ENCODE results near the gene C19orf81. TPM values are rescaled to one million over a fixed set of nuclear protein-coding genes. Genes with fewer than 3 reads are reported as not detected.

The C19orf81 gene
- total RNA-seq, 1 experiment from 2014 or later: 14.5 TPM

DNA sequence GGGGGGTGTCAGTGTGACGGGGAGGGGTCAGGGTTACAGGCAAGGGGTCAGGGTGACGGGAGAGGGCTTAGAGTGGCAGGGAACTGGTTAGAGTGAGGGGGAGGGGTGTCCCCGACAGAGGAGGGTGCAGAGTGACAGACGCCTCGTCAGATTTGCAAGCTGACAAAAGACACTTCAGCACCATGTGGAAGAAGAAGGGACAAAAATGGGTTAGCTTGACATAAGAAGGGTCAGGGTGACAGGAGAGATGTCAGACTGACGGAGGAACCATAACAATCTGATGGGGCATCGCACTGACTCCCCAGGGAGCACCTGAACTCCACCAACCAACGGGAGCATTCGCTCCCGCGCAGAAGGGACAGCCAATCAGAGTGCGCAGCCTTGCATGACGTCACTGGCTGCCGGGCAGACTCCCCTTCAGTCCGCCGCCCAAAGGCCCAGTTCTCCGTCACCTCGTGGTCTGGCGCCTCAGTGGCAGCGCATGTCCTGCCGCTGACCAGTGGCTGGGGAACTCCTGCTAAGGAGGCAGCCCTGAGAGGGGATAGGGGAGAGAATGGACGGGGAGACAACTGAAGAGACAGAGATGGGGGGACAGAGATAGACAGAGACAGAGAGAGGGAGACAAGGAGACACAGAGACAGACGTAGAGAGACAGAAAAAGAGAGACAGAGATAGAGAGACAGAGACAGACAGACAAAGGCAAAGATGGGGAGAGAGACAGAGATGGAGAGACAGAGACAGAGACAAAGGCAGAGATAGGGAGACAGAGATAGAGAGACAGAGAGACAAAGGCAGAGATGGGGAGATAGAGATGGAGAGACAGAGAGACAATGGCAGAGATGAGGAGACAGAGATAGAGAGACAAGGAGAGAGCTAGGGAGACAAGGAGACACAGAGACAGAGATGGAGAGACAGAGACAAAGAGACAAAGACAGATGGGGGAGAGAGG lies 30.2 kb downstream of the C19orf81 start:
- Histone ChIP-seq H3K27ac (ENCODE audit: low read depth, low read length) (no peak overlapping the region), H3K4me3 (replicated peaks in 1 of 2; ENCODE audit: low read depth in 1 of 2, low read length in 2 of 2) (no peak overlapping the region), H2AFZ (ENCODE audit: low read depth, low read length, poor library complexity, severe bottlenecking) (no peak overlapping the region), H3K9ac (ENCODE audit: low read length) (no peak overlapping the region), H3K79me2 (ENCODE audit: insufficient read depth, low read length) (no peaks in the 10 kb centered on the region), H3K36me3 (ENCODE audit: control insufficient read depth in 1 of 2, insufficient read depth in 2 of 2, low read length in 2 of 2) (no peaks in the 10 kb centered on the region), H3K9me2 (ENCODE audit: insufficient read depth) (no peaks in the 10 kb centered on the region), H3K9me3 (ENCODE audit: control insufficient read depth in 1 of 2, insufficient read depth in 1 of 2, low read depth in 1 of 2, low read length in 2 of 2) (no peaks in the 10 kb centered on the region), H3K4me2 (ENCODE audit: low read length) (0 out of 2 replicates have a peak overlapping the region, but pooled peaks have one; percentile 5), H3K27me3 (ENCODE audit: insufficient read depth, low read length) (no peaks in the 10 kb centered on the region), H3K4me1 (ENCODE audit: control insufficient read depth in 1 of 2, insufficient read depth in 2 of 2, low read length in 2 of 2) (peaks cover 0 to 4% of the 10 kb centered on the region in 2 experiments; a peak in 1 of 4 replicates), H4K20me1 (ENCODE audit: insufficient read depth) (no peaks in the 10 kb centered on the region)
- intact Hi-C loops (cut with micrococcal nuclease): no loop called here
- TF ChIP-seq ZFX (IDR thresholded peaks at IDR 0.05) (no peak), POLR2AphosphoS5 (IDR thresholded peaks at IDR 0.05; ENCODE audit: low read depth, low read length) (no peak), TCF7L2 (IDR thresholded peaks at IDR 0.05; ENCODE audit: borderline replicate concordance, extremely low read depth, insufficient read depth, insufficient read length) (no peak), POLR2A (IDR thresholded peaks at IDR 0.05; ENCODE audit: borderline replicate concordance, extremely low read depth, insufficient read depth, insufficient read length) (no peak), EZH2 (IDR thresholded peaks at IDR 0.05) (no peak), RAD21 (IDR thresholded peaks at IDR 0.05; ENCODE audit: low read depth) (no peak), CBX3 (IDR thresholded peaks at IDR 0.05; ENCODE audit: low read depth) (no peak), SP1 (IDR thresholded peaks at IDR 0.05; ENCODE audit: low read depth) (peak; percentile 92), CEBPB (IDR thresholded peaks at IDR 0.05; ENCODE audit: low read depth) (no peak), EZH2phosphoT487 (IDR thresholded peaks at IDR 0.05; ENCODE audit: borderline replicate concordance) (no peak), SIN3A (IDR thresholded peaks at IDR 0.05; ENCODE audit: low read depth) (no peak)
- TF ChIP-seq, protein P1, sequence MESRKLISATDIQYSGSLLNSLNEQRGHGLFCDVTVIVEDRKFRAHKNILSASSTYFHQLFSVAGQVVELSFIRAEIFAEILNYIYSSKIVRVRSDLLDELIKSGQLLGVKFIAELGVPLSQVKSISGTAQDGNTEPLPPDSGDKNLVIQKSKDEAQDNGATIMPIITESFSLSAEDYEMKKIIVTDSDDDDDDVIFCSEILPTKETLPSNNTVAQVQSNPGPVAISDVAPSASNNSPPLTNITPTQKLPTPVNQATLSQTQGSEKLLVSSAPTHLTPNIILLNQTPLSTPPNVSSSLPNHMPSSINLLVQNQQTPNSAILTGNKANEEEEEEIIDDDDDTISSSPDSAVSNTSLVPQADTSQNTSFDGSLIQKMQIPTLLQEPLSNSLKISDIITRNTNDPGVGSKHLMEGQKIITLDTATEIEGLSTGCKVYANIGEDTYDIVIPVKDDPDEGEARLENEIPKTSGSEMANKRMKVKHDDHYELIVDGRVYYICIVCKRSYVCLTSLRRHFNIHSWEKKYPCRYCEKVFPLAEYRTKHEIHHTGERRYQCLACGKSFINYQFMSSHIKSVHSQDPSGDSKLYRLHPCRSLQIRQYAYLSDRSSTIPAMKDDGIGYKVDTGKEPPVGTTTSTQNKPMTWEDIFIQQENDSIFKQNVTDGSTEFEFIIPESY (IDR thresholded peaks at IDR 0.05; ENCODE audit: extremely low read depth, insufficient replicate concordance, low read length): no peak
- TF ChIP-seq, protein P2, sequence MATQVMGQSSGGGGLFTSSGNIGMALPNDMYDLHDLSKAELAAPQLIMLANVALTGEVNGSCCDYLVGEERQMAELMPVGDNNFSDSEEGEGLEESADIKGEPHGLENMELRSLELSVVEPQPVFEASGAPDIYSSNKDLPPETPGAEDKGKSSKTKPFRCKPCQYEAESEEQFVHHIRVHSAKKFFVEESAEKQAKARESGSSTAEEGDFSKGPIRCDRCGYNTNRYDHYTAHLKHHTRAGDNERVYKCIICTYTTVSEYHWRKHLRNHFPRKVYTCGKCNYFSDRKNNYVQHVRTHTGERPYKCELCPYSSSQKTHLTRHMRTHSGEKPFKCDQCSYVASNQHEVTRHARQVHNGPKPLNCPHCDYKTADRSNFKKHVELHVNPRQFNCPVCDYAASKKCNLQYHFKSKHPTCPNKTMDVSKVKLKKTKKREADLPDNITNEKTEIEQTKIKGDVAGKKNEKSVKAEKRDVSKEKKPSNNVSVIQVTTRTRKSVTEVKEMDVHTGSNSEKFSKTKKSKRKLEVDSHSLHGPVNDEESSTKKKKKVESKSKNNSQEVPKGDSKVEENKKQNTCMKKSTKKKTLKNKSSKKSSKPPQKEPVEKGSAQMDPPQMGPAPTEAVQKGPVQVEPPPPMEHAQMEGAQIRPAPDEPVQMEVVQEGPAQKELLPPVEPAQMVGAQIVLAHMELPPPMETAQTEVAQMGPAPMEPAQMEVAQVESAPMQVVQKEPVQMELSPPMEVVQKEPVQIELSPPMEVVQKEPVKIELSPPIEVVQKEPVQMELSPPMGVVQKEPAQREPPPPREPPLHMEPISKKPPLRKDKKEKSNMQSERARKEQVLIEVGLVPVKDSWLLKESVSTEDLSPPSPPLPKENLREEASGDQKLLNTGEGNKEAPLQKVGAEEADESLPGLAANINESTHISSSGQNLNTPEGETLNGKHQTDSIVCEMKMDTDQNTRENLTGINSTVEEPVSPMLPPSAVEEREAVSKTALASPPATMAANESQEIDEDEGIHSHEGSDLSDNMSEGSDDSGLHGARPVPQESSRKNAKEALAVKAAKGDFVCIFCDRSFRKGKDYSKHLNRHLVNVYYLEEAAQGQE (IDR thresholded peaks at IDR 0.05; ENCODE audit: low read depth): no peak
- TF ChIP-seq, protein P3, sequence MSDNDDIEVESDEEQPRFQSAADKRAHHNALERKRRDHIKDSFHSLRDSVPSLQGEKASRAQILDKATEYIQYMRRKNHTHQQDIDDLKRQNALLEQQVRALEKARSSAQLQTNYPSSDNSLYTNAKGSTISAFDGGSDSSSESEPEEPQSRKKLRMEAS (IDR thresholded peaks at IDR 0.05): peak; percentile 95
- ChIA-PET RAD21 (ENCODE audit: low non-redundant PET in 1 of 2, low total read pairs in 2 of 2, uncharacterized antibody in 2 of 2, unreplicated experiment in 2 of 2) (interaction anchor here in 1 of 2 experiments (0.5 kb wide), 1 partner anchor 63 kb away, joined by 4 read pairs; no protein-coding TSS in a partner anchor), CTCF (interaction anchor here (1.1 kb wide), 1 partner anchor 10 kb away, joined by 4 read pairs; no protein-coding TSS in a partner anchor), POLR2A (no interaction called here)
- peak; percentile 99 for ATAC-seq
- no TSS peak for BruUV-seq (replicated peaks)
- DNase-seq (ENCODE audit: low read depth, low spot score): peak; percentile 87

Data from HCT116 (cell line).